ENCODE data around the gene BSN.

GRCh38 chr3:49714728-49715550 lies 160.7 kb downstream of the BSN start:
- TF ChIP-seq, protein P1, sequence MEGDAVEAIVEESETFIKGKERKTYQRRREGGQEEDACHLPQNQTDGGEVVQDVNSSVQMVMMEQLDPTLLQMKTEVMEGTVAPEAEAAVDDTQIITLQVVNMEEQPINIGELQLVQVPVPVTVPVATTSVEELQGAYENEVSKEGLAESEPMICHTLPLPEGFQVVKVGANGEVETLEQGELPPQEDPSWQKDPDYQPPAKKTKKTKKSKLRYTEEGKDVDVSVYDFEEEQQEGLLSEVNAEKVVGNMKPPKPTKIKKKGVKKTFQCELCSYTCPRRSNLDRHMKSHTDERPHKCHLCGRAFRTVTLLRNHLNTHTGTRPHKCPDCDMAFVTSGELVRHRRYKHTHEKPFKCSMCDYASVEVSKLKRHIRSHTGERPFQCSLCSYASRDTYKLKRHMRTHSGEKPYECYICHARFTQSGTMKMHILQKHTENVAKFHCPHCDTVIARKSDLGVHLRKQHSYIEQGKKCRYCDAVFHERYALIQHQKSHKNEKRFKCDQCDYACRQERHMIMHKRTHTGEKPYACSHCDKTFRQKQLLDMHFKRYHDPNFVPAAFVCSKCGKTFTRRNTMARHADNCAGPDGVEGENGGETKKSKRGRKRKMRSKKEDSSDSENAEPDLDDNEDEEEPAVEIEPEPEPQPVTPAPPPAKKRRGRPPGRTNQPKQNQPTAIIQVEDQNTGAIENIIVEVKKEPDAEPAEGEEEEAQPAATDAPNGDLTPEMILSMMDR (IDR thresholded peaks at IDR 0.05): no peak
- TF ChIP-seq POLR2A (IDR thresholded peaks at IDR 0.05): no peak

Data from right lobe of liver (tissue), 4 donors.